ENCODE data around the gene PHF10. TPM values are rescaled to one million over a fixed set of nuclear protein-coding genes. Genes with fewer than 3 reads are reported as not detected.

Gene PHF10
- total RNA-seq, 2 donors from 2014 or later: 82.5 to 82.8 TPM

DNA sequence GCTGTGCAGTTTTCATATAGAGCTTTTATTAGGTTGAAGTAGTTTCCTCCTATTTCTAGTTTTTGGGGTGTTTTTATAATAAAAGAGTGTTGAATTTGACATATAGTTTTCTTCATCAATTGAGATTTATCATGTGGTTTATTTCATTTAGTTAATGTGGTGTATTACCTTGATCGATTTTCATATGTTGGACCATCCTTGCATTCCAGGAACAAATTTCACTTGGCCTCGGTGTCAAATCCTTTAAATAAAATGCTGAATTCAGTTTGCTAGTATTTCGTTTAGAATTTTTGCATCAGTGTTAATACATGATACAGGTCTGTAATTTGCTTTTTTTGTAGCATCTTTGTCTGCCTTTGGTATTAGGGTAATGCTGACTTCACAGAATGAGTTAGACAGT lies 21.1 kb upstream of the PHF10 start:
- TF ChIP-seq, protein P1, sequence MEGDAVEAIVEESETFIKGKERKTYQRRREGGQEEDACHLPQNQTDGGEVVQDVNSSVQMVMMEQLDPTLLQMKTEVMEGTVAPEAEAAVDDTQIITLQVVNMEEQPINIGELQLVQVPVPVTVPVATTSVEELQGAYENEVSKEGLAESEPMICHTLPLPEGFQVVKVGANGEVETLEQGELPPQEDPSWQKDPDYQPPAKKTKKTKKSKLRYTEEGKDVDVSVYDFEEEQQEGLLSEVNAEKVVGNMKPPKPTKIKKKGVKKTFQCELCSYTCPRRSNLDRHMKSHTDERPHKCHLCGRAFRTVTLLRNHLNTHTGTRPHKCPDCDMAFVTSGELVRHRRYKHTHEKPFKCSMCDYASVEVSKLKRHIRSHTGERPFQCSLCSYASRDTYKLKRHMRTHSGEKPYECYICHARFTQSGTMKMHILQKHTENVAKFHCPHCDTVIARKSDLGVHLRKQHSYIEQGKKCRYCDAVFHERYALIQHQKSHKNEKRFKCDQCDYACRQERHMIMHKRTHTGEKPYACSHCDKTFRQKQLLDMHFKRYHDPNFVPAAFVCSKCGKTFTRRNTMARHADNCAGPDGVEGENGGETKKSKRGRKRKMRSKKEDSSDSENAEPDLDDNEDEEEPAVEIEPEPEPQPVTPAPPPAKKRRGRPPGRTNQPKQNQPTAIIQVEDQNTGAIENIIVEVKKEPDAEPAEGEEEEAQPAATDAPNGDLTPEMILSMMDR (conservative IDR thresholded peaks at IDR 0.05): no peak
- peaks cover 6% of the 10 kb centered on the region for H3K36me3 Mint-ChIP-seq (ENCODE audit: low read depth)
- no peak overlapping the region for H3K27ac ChIP-seq (ENCODE audit: low read depth, low read length)
- DNase-seq: no peak
- peaks cover 16% of the 10 kb centered on the region for H3K4me1 Mint-ChIP-seq
- 85 to 92% methylated on average over 3 of the region's 3 CpGs for WGBS, 2 experiments (ENCODE audit: insufficient coverage in 1 of 2, insufficient read length in 1 of 2)
- H3K27me3 Mint-ChIP-seq (ENCODE audit: insufficient read depth): peaks cover 5% of the 10 kb centered on the region
- H3K9me3 ChIP-seq (ENCODE audit: control insufficient read depth, low read length): no peaks in the 10 kb centered on the region
- no peaks in the 10 kb centered on the region for H3K27me3 ChIP-seq (ENCODE audit: control insufficient read depth, insufficient read depth, low read length, poor library complexity, severe bottlenecking)
- H3K9me3 Mint-ChIP-seq: peaks cover 4% of the 10 kb centered on the region
- H3K4me3 Mint-ChIP-seq: no peak overlapping the region
- peaks cover 5% of the 10 kb centered on the region for H3K4me1 ChIP-seq (ENCODE audit: control insufficient read depth, insufficient read depth, low read length)
- H3K9ac ChIP-seq (ENCODE audit: extremely low read depth, low read length, poor library complexity, severe bottlenecking): no peak overlapping the region
- H3K36me3 ChIP-seq (ENCODE audit: control insufficient read depth, insufficient read depth, low read length): no peaks in the 10 kb centered on the region
- no peak overlapping the region for H3K27ac Mint-ChIP-seq
- no peak overlapping the region for H3K4me3 ChIP-seq (ENCODE audit: low read length)

DNA sequence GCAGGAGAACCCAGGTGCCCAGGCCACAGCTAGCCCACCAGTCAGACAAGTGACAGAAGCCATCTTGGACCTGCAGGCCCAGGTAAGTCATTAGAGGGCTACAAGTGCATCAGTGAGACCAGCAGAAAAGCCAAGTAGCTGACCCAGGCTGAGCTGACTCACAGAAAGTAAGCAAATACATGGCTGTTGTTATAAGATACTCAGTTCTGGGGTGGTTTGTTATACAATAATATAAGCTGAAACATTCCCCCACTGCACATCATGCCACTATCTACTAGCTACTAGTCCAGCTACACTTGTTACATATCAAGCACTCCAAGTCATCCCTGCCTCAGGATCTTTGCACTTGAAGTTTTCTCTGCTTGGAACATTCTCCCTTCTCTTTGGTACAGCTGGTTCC lies 17.0 kb upstream of the PHF10 start:
- no peak overlapping the region for H3K27ac ChIP-seq (ENCODE audit: low read depth, low read length)
- H3K27me3 Mint-ChIP-seq (ENCODE audit: insufficient read depth): peaks cover 5% of the 10 kb centered on the region

DNA sequence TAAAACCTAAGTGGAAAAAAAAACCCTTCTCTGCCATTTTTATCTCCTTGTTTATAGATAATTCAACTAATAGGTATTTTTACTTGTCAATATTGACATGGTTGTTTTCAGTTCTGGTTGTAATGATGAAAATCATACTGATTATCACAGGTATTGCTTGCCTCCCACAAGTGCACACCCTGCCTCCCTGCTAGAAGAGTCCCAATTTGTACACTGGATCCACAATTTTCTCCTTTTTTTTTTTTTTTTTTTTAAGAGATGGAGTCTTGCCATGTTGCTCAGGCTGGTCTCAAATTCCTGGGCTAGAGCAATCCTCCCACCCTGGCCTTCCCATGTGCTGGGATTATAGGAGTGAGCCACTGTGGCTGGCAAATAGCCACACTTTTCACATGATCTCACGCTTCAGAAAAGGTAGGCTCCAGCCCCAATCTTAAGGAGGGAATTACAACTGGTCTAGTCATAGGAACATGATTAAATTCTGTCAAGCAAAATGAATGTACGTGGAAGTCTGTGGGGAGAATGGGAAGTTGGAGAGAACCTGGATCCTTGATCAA lies 14.8 kb upstream of the PHF10 start:
- Mint-ChIP-seq H3K27ac (no peak overlapping the region), H3K36me3 (ENCODE audit: low read depth) (no peaks in the 10 kb centered on the region), H3K9me3 (no peaks in the 10 kb centered on the region), H3K4me1 (peaks cover 2% of the 10 kb centered on the region), H3K4me3 (no peak overlapping the region), H3K27me3 (ENCODE audit: insufficient read depth) (peaks cover 8% of the 10 kb centered on the region)
- no peak overlapping the region for H3K9ac ChIP-seq (ENCODE audit: extremely low read depth, low read length, poor library complexity, severe bottlenecking)
- TF ChIP-seq, protein P1 (conservative IDR thresholded peaks at IDR 0.05): no peak
- H3K27ac ChIP-seq (ENCODE audit: low read depth, low read length): no peak overlapping the region
- H3K36me3 ChIP-seq (ENCODE audit: control insufficient read depth, insufficient read depth, low read length): no peaks in the 10 kb centered on the region
- DNase-seq: no peak
- H3K4me3 ChIP-seq (ENCODE audit: low read length): no peak overlapping the region
- no peaks in the 10 kb centered on the region for H3K9me3 ChIP-seq (ENCODE audit: control insufficient read depth, low read length)
- no peaks in the 10 kb centered on the region for H3K4me1 ChIP-seq (ENCODE audit: control insufficient read depth, insufficient read depth, low read length)
- no peaks in the 10 kb centered on the region for H3K27me3 ChIP-seq (ENCODE audit: control insufficient read depth, insufficient read depth, low read length, poor library complexity, severe bottlenecking)
- 85 to 100% methylated on average over 1 of the region's 2 CpGs for WGBS, 2 experiments (ENCODE audit: insufficient coverage in 1 of 2, insufficient read length in 1 of 2)

More for the DNA sequence above, 17.0 kb upstream of the PHF10 start:
- Mint-ChIP-seq H3K4me1 (peaks cover 2% of the 10 kb centered on the region), H3K27ac (no peak overlapping the region), H3K4me3 (no peak overlapping the region), H3K36me3 (ENCODE audit: low read depth) (no peaks in the 10 kb centered on the region), H3K9me3 (peaks cover 4% of the 10 kb centered on the region)
- Histone ChIP-seq H3K4me3 (ENCODE audit: low read length) (no peak overlapping the region), H3K9me3 (ENCODE audit: control insufficient read depth, low read length) (no peaks in the 10 kb centered on the region), H3K27me3 (ENCODE audit: control insufficient read depth, insufficient read depth, low read length, poor library complexity, severe bottlenecking) (no peaks in the 10 kb centered on the region), H3K4me1 (ENCODE audit: control insufficient read depth, insufficient read depth, low read length) (no peaks in the 10 kb centered on the region), H3K9ac (ENCODE audit: extremely low read depth, low read length, poor library complexity, severe bottlenecking) (no peak overlapping the region), H3K36me3 (ENCODE audit: control insufficient read depth, insufficient read depth, low read length) (no peaks in the 10 kb centered on the region)
- TF ChIP-seq, protein P1 (conservative IDR thresholded peaks at IDR 0.05): no peak
- no peak for DNase-seq
